Liver (tissue), 3 donors: Measurements from ENCODE around the gene SH2D4B.

Source experiments
- CTCF ChIP-seq: fragments of 150-350 bp; IDR thresholded peaks from 2 replicates; pipeline ENCODE4 v1.5.1; 2017; ENCODE audit warnings: improper control_type of control experiment, low read depth, low read length; ENCODE audit not compliant: missing input control
- EGR1 ChIP-seq, 2 donors: IDR thresholded peaks; 2 replicates each; pipeline ENCODE4 v1.6.1; 2016 to 2018; ENCODE audit warnings: antibody characterized with exemption in 2 of 2, low read depth in 2 of 2
- FOXA1 ChIP-seq: IDR thresholded peaks from 2 replicates; pipeline ENCODE4 v1.6.1; 2016; ENCODE audit warnings: antibody characterized with exemption
- GABPA ChIP-seq, 2 donors: IDR thresholded peaks in 1 of 2; conservative IDR thresholded peaks in 1 of 2; 2 replicates each; pipeline ENCODE4 v1.6.1; 2016; ENCODE audit warnings: antibody characterized with exemption in 2 of 2, mild to moderate bottlenecking in 1 of 2, moderate library complexity in 1 of 2
- MAX ChIP-seq: IDR thresholded peaks from 2 replicates; pipeline ENCODE4 v1.6.1; 2016; ENCODE audit warnings: antibody characterized with exemption
- REST ChIP-seq: IDR thresholded peaks from 2 replicates; pipeline ENCODE4 v1.6.1; 2016; ENCODE audit warnings: antibody characterized with exemption, mild to moderate bottlenecking
- RXRA ChIP-seq, 2 donors: IDR thresholded peaks; 2 replicates each; pipeline ENCODE4 v1.6.1; 2017 to 2018; ENCODE audit warnings: antibody characterized with exemption in 2 of 2, mild to moderate bottlenecking in 1 of 2
- SP1 ChIP-seq: IDR thresholded peaks from 2 replicates; pipeline ENCODE4 v1.6.1; 2018; ENCODE audit warnings: antibody characterized with exemption, mild to moderate bottlenecking
- TAF1 ChIP-seq: conservative IDR thresholded peaks from 2 replicates; pipeline ENCODE4 v1.6.1; 2016; ENCODE audit warnings: antibody characterized with exemption, mild to moderate bottlenecking
- YY1 ChIP-seq: IDR thresholded peaks from 2 replicates; pipeline ENCODE4 v1.6.1; 2016; ENCODE audit warnings: antibody characterized with exemption, mild to moderate bottlenecking
- ZBTB33 ChIP-seq: IDR thresholded peaks from 2 replicates; pipeline ENCODE4 v1.6.1; 2016; ENCODE audit warnings: antibody characterized with exemption
- donor health status: healthy.
- donor health status: healthy.

- TF ChIP-seq CTCF: no peak
- no peak for TF ChIP-seq SP1
- no peak for TF ChIP-seq EGR1 (IDR thresholded peaks at IDR 0.05; ENCODE audit: low read depth in 2 of 2)
- no peak for TF ChIP-seq RXRA (IDR thresholded peaks at IDR 0.05)
- no peak for TF ChIP-seq MAX
- TF ChIP-seq YY1: no peak
- no peak for TF ChIP-seq ZBTB33
- TF ChIP-seq REST: no peak
- TF ChIP-seq GABPA (IDR thresholded peaks at IDR 0.05 in 1 of 2, conservative IDR thresholded peaks at IDR 0.05 in 1 of 2): no peak
- no peak for TF ChIP-seq TAF1
- TF ChIP-seq FOXA1: no peak
Observed at GRCh38 chr10:80647173-80647833, 109.6 kb downstream of the SH2D4B start.
